GM12801 (cell line): ENCODE results near the gene MCRIP1.

Experiments used
- TF ChIP-seq, protein P1 (sequence below): IDR thresholded peaks from one replicate; pipeline ENCODE4 v1.5.1; 2011; ENCODE audit warnings: control low read depth; ENCODE audit not compliant: insufficient read length; ENCODE audit errors: extremely low read depth

MCRIP1 gene

DNA sequence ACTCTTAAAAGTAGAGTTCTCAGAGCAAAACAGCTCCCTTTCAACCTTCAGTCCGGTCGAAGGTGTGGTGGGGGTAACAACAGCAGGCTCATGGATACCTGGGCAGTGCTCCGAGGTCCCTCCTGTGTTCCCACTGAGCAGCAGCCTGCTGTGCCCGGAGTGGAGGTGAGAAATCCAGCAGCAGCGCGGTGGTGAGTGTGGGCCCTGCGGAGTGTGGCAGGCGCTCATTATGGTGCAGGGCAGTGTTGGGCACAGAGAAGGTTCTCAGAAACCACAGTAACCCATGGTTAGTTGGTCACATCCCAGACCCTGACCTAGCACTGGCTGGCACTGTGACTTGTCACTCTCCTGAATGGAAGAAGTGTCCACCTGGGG is 32.3 kb upstream of the MCRIP1 start:
- TF ChIP-seq, protein P1, sequence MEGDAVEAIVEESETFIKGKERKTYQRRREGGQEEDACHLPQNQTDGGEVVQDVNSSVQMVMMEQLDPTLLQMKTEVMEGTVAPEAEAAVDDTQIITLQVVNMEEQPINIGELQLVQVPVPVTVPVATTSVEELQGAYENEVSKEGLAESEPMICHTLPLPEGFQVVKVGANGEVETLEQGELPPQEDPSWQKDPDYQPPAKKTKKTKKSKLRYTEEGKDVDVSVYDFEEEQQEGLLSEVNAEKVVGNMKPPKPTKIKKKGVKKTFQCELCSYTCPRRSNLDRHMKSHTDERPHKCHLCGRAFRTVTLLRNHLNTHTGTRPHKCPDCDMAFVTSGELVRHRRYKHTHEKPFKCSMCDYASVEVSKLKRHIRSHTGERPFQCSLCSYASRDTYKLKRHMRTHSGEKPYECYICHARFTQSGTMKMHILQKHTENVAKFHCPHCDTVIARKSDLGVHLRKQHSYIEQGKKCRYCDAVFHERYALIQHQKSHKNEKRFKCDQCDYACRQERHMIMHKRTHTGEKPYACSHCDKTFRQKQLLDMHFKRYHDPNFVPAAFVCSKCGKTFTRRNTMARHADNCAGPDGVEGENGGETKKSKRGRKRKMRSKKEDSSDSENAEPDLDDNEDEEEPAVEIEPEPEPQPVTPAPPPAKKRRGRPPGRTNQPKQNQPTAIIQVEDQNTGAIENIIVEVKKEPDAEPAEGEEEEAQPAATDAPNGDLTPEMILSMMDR: no peak

DNA sequence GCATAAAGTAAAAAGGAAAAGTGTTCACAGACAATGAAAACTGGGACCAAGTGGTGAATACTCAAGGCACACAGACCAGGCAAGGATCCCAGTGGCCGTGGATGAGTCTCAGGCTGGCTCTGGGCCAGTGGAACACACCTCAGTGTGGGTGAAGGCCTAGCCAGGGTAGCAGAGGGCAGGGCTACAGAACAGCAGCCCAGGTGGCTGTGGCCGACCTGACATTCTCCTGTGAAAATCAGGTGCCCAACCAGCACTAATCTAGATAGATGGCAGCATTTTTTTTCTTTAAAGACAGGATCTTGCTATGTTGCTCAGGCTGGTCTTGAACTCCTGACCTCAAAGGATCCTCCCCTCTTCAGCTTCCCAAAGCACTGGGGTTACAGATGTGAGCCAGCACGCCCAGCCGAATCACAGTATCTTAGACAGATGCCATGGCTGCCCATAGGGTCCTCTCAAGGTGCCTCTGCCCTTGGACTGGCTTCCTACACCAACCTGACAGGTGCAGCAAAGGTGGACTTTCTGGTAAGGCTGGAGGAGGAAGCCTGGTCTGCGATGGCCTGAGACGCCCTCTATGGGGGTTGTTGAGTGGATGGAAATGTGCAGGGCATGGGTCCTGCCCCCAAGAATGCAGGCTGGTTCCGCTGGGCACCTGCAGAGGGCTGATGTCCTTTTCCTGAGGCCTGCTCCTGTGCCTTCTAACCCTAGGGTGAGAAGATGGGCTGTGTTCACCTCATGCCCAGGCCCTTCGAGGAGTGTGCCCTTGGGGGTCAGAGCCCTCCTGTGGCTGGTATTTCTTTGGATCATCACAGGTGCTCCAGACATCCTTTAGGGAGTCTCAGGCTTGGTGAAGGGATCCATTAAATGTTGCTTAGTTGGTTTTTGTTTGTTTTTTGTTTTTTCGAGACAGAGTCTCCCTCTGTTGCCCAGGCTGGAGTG is 31.0 kb upstream of the MCRIP1 start:
- TF ChIP-seq, protein P1: no peak

DNA sequence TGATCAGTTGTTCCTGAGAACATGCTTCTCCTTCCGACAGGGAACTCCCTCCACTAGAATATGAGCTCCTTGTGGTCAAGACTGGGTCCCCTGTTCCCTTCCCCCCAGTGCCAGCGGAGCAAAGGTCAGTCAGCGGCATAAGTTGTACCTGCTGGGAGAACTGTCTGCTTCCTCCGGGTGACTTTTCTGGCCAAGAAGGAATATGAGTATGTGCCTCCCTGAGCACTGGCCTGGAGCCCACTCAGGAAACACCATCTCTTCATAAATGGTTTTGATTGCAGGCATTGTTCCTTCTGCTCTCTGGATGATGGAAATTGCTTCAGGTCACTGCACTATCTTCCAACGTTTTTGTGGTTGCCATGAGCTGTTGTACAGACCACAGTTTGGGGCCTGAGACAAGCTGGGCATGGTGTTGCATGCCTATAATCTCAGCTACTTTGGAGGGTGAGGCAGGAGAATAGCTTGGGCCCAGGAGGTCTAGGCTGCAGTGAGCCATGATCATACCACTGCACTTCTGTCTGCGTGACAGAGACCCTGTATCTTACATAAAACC is 30.1 kb upstream of the MCRIP1 start:
- TF ChIP-seq, protein P1: no peak

DNA sequence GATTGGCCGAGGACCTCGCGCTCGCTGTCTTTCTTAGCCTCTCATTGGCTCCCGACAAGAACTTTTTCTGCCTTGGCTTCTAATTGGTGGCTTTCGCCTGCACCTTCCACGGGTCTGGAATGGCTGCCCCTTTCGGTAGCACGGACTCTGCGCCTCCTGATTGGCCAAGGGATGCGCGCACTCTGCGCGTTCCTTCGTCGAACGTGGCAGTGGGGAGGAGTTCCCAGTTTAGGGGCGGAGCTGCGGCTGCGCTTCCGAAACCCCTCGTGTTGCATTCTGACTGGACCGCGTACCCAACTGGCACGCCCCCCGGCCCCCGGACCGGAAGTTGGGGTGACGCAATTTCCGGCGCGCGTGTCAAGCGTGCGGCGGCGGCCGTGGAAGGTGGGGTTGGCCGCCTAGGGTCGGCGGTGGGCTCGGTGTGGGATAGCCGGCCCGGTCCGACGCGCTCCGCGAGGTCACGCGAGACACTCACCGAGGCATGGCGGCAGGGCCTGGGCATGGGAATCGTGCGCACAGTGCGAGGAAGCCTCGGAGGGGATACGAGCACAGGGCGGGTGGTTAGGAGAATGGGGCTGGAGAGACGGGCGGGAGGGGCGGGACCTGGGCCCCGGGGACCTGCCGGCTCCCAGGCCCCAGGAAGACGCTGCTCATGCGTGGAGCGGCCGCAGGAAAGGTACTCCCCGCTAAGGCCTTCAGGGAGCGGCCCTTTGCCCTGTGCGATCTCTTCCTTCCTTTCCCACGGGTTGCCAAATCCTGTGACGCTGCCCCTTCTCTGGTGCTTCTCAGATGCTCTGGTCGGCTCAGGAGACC is 27.9 kb upstream of the MCRIP1 start:
- TF ChIP-seq, protein P1: no peak

DNA sequence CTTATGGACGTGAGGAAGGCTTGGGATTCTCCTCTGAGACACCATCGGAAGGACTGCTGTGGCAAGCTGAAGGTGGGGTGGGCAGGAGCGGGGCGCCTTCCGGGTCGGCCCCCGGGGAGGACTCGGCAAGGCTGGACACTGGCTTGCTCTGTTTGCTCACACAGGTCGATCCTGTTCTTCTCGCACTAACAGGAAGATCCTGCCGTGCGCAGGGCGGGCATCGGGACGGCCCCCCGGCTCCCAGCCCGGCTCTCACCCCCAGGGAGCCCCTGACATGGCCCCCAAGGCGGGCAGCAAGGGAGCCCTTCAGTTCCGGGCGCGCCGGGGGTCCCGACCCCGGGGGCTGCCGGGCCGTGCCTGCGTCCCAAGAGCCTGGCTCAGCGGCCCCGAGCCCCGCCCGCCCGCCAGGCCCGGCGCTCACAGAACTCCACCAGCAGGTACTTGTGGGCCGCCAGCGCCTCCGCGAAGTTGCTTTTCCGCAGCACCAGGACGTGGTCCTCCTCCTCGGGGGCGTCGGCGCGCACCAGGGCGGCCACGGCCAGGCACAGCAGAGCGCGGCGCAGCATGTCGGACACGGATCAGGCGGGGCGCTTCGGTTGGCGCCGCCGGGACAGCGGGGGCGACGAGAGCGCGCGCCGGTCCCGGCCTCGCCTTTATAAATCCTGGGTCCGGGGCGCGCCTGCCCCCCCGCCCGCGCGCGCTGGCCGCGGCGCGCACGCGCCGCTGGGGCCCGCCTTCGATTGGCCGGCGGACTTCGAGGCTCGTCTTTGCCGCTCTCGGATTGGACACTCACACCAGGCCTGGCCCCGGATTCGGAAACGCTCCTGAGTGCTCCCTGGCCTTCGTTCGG is 27.0 kb upstream of the MCRIP1 start, which contains the start of gene P4HB:
P4HB (minus strand) TSS at position 630 of the 850 bp plus-strand sequence; CDS start at position 566, 64 bp downstream.
- TF ChIP-seq, protein P1: no peak

DNA sequence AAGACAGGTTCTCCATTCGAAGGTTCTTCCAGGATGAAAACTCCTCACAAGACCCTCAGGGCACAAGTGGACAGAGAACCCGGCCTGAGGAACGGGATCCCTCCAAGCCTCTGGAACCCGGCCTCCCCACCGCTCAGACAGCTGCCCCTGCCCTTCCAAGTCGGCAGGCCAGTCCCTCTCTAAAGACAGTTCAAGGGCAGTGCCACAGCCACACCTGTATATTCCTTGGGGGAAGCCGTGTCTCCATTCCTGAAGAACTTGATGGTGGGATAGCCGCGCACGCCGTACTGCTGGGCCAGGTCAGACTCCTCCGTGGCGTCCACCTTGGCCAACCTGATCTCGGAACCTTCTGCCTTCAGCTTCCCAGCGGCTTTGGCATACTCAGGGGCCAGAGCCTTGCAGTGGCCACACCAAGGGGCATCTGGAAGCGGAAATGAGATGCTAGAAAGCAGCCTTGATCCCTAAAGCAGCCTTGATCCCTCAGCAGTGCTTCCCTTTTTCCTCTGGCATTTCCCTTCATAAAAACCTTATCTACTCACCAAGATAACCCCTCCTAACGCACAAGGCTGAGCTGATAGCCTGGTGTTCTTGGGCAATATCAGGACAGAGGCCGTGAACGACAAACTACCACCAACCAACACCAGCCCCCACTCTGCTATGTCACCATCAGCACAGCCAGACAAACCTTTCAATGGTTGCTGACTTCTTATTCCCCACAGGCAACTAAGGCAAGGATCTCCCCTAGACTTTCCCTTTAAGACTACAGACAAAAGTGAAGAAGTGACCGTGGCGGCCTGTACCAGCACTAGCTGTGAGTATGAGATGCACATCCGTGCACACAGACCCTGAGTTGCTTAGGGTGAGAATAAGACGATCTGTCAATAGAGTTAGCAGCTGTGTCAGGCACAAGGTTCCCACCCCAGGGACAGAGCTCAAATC is 26.1 kb upstream of the MCRIP1 start:
- TF ChIP-seq, protein P1: no peak
